Stimulated activated memory B cell treated with anti-CD40 and anti-IgM and Interleukin-4, amounts not matched to agents 10 μg/mL and 1 μg/mL and 100 μg/mL, for 72 hours (primary cell): ENCODE data around the gene ARHGAP18.

Experiments used
- ATAC-seq: fragments of 150-1000 bp; cut with Tn5 transposase; 2 replicates; pipeline ENCODE4 v1.10.0; 2021
- H3K27ac Mint-ChIP-seq: one replicate; pipeline ENCODE4 v1.8.0; 2022; ENCODE audit warnings: mild to moderate bottlenecking, mixed read lengths
- H3K27me3 Mint-ChIP-seq: one replicate; pipeline ENCODE4 v1.8.0; 2022; ENCODE audit warnings: mixed read lengths
- H3K36me3 Mint-ChIP-seq: one replicate; pipeline ENCODE4 v1.8.0; 2022; ENCODE audit warnings: mixed read lengths
- H3K4me1 Mint-ChIP-seq: one replicate; pipeline ENCODE4 v1.8.0; 2022; ENCODE audit warnings: mixed read lengths
- H3K4me3 Mint-ChIP-seq: one replicate; pipeline ENCODE4 v1.8.0; 2022; ENCODE audit warnings: mild to moderate bottlenecking, moderate library complexity, mixed read lengths
- H3K9me3 Mint-ChIP-seq: one replicate; pipeline ENCODE4 v1.8.0; 2022; ENCODE audit warnings: mixed read lengths

Gene ARHGAP18

DNA sequence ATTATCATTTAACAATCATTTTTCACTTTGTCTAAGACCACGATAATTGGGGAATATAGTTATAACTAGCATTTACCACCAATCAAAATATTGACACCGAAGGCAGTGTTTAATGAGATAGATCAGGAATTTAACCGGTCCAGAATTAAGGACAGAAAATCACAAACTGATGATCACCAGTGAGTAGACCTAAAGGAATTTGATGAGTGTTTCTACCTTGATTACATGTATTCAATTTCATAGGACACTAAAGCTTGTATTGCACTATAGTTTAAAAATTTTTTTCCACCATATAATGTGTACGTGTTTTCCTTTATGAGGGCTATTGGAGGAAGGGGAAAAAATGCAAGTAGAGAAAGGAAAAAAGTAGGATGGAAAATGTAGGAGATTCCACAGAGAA lies 22.6 kb upstream of the ARHGAP18 start:
- no peak for ATAC-seq
- Mint-ChIP-seq H3K4me3 (no peak overlapping the region), H3K36me3 (no peaks in the 10 kb centered on the region), H3K4me1 (no peaks in the 10 kb centered on the region), H3K27me3 (no peaks in the 10 kb centered on the region), H3K9me3 (no peaks in the 10 kb centered on the region), H3K27ac (no peak overlapping the region)

DNA sequence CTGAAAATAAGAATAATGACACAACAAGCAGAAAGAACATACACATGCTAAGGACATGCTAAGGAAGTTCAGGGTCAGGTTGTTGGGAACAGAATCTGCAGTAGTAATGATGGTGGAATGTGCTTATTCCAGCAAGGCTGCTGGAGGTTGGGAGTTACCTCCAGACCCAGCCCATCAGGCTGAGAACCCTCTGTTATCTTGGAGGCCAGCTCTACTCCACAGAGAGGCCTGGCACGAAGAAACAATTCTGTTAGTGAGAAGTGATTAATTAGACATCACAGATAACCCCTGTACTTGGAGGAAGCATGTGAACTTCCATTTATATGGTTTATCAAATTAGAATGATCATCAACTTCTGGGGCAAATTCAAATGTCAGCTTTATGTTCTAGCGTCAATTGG lies 22.1 kb upstream of the ARHGAP18 start:
- no peak for ATAC-seq
- Mint-ChIP-seq H3K9me3 (no peaks in the 10 kb centered on the region), H3K4me3 (no peak overlapping the region), H3K27ac (no peak overlapping the region), H3K27me3 (no peaks in the 10 kb centered on the region), H3K4me1 (no peaks in the 10 kb centered on the region), H3K36me3 (no peaks in the 10 kb centered on the region)

DNA sequence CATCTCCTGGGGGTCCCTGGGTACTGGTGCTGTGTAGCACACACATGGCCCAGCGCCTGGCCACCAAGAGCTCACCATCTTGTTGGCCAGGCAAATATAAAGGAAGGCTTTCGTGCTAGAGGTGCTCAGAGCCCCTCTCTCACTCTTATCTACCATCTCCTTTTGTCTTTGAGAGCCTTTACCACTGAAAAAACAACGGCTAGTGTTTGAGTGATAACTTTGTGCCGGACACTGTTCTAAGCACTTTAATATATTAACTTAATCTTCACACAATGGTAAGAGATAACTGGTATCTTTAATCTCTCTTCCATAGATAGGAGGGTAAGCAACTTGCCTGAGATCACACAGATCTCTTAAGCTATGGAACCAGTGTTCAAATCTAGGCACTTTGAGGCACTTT lies 21.5 kb upstream of the ARHGAP18 start:
- Mint-ChIP-seq H3K36me3 (no peaks in the 10 kb centered on the region), H3K9me3 (no peaks in the 10 kb centered on the region), H3K27me3 (no peaks in the 10 kb centered on the region), H3K4me3 (no peak overlapping the region), H3K27ac (peak overlapping the region; percentile 35), H3K4me1 (no peaks in the 10 kb centered on the region)
- ATAC-seq: no peak

DNA sequence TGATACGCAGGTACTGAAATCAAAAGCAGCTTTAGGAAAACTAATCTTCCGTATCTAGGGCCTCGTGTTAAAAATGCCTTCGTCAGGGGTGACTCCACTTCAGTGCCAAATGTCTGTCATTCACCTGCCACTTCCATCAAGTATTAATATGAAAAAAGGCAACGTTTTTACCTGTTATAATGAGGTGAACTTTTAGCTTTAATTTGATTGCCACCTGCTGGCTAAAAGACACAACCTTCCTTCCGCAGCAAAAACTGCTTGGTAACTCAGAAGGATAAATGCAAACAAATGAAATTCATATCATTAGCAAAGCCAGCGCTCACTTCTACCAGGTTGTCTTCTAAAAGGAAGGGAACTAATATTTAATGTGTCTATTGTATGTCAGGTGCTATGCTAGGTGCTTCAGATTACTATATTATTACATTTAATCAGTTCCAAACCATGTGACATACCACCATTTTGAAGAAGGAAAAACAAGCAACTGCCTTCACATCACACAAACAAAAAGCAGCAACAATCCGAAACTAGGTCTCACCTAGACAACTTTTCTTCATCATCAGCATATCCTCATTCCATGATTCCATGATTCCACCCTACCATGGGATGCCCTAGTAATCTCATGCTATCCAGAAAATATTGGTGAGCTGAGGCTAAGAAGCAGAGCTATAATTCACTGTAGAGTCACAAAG lies 20.6 kb upstream of the ARHGAP18 start:
- Mint-ChIP-seq H3K4me1 (no peaks in the 10 kb centered on the region), H3K4me3 (no peak overlapping the region), H3K9me3 (no peaks in the 10 kb centered on the region), H3K27ac (peak overlapping the region; percentile 35), H3K27me3 (no peaks in the 10 kb centered on the region), H3K36me3 (no peaks in the 10 kb centered on the region)
- ATAC-seq: no peak

DNA sequence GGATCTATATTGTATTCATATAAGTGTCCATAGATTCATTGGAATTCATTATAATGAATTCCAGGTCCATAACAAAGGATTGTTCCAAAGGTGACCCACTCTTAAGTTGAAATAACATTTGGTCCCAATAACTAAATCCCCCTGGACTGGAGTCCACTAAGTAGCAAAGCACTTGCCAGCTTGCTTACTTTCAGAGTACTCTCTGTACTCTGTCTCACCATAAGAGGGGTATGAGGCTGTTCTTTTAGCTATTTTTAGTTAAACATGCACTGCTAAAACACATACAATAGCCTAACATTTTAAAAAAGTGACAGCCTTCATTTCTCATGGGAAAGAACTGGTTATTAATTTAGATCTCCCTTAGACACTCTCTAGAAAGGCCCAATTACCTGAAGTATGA lies 16.7 kb upstream of the ARHGAP18 start:
- no peak overlapping the region for H3K27ac Mint-ChIP-seq
- no peaks in the 10 kb centered on the region for H3K36me3 Mint-ChIP-seq
- no peak overlapping the region for H3K4me3 Mint-ChIP-seq
- H3K4me1 Mint-ChIP-seq: no peaks in the 10 kb centered on the region
- H3K9me3 Mint-ChIP-seq: no peaks in the 10 kb centered on the region
- H3K27me3 Mint-ChIP-seq: no peaks in the 10 kb centered on the region
- no peak for ATAC-seq

DNA sequence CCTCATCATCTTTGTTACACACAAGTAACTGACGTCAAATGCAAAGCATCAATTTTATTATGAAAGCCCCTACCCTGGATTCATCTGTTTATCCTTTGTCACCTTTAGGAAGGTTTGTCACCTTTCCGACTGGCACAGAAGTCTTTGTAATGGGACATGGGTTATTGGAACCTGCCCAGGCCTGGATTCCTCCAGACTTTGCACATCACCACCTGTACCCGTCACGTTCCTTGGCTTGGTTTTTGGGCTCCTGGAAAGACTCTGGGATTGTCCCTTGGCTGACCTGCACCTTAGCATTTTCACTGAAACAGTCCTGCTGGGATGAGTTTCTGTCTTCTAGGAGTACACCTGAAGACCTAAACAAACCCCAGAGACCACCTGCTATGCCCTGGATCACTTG lies 15.4 kb upstream of the ARHGAP18 start:
- Mint-ChIP-seq H3K27ac (peak overlapping the region; percentile 41), H3K4me1 (no peaks in the 10 kb centered on the region), H3K27me3 (no peaks in the 10 kb centered on the region), H3K36me3 (no peaks in the 10 kb centered on the region), H3K9me3 (no peaks in the 10 kb centered on the region), H3K4me3 (no peak overlapping the region)
- ATAC-seq: no peak

DNA sequence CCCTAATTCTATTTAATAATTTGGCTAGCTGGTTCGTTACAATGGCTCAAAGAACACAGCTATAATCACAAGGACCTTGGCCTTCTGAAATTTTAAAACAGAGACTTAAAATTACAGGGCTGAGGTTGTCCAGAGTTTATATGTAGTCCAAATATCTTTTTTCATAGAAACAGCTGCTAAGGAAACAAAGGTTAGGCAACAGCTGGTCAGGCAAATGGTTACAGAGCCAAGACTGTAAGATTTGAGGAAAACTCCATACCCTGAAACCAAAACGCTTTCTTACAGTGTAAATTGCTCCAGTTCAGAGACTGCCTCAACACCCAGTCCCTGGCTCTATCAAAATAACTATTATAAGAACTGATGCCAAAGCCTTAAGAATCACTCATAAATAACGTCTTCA lies 9.7 kb upstream of the ARHGAP18 start:
- Mint-ChIP-seq H3K27ac (no peak overlapping the region), H3K9me3 (no peaks in the 10 kb centered on the region), H3K4me3 (no peak overlapping the region), H3K27me3 (no peaks in the 10 kb centered on the region), H3K4me1 (no peaks in the 10 kb centered on the region), H3K36me3 (no peaks in the 10 kb centered on the region)
- ATAC-seq: no peak

DNA sequence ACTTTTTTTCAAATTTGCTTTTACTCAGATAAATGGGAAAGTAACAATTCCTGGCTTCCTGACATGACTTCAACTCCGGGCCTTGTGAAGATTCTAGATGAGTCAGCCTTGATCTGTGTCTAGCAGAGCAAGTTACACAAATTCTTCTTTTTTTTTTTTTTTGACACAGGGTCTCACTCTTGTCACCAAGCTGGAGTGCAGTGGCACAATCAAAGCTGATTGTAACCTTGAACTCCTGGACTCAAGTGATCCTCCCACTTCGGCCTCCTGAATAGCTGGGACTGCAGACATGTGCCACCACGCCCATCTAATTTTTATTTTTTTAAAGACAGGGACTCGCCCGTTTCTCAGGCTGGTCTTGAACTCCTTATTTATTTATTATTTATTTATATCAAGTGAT lies 7.3 kb upstream of the ARHGAP18 start:
- ATAC-seq: no peak
- H3K36me3 Mint-ChIP-seq: no peaks in the 10 kb centered on the region
- no peaks in the 10 kb centered on the region for H3K27me3 Mint-ChIP-seq
- peaks cover 12% of the 10 kb centered on the region for H3K4me1 Mint-ChIP-seq
- no peak overlapping the region for H3K27ac Mint-ChIP-seq
- no peaks in the 10 kb centered on the region for H3K9me3 Mint-ChIP-seq
- H3K4me3 Mint-ChIP-seq: no peak overlapping the region

DNA sequence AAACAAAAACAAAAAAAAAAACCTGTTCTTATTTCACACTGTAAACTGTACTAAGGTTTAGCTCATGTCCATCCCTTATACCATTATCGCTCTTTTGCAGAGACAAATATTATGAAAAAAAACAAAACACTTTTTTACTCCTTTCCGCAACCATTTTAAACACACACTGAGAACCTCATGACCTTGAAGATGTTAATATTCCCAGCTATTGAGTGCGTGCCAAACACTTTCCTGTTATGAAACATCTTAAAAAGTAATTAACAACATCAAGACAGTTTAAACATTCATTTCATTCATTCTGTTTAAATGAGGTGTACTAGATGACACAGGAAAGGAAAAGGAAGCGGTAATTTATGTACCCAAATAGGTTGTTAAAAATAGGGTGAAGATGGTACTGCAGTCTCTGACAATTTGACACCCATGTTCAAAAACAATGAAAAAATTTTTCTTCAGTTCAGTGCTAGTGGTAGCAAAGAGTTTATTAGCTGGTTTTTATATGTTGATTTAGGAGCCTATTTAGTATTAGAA lies 3.9 kb upstream of the ARHGAP18 start:
- Mint-ChIP-seq H3K4me3 (no peak overlapping the region), H3K36me3 (no peaks in the 10 kb centered on the region), H3K4me1 (peaks cover 24% of the 10 kb centered on the region), H3K27ac (no peak overlapping the region), H3K27me3 (no peaks in the 10 kb centered on the region), H3K9me3 (no peaks in the 10 kb centered on the region)
- ATAC-seq: no peak

DNA sequence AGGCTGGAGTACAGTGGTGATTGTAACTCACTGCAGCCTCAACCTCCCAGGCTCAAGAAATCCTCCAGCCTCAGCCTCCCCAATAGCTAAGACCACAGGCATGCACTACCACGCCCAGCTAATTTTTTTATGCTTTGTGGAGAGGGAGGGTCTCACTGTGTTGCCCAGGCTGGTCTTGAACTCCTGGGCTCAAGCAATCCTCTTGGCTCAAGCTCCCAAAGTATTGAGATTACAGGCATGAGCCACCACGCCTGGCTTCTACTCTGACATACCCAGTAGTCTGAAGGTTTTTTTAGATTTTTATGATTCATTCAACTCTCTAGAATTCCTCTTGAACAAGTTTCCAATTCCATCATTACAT lies 1.3 kb upstream of the ARHGAP18 start:
- H3K4me3 Mint-ChIP-seq: no peak overlapping the region
- ATAC-seq: no peak
- no peak overlapping the region for H3K27ac Mint-ChIP-seq

DNA sequence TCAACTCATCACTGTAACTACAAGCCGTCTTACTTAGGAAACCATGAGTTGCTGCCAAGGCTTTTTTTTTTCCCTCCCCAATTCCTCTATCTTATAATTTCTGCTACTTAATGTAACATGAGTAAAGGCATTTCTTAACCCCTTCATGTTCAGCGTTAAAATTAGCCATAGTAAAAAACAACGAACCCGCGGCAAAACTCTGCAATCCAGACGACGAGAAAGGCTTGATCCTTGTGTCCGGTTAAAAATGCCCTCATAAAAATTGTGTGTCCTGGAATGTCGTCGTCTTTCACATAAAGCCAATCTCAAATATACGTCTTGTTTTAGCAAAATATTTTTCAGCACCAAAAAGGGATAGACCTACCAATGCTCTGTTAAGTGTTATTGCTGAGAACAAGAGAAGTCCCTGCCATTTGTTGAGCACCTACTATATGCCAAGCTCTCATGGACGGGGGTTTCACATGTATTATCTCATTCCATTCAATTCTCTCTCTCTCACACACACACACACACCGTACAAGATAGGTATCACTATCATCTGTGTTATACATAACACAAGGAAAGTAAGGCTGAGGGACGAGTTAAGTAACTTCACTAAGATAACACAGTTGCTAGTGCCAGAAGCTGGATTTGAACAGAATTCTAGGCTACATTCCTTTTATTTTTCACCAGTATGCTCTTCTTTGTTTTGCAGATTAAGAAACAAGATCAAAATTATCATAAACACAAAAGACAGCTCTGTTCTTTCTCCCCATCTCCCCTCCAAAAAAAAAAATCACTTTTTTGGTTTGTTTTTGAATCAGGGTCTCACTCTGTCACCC lies 683 bp upstream of the ARHGAP18 start:
- Mint-ChIP-seq H3K27ac (peak overlapping the region; percentile 82), H3K9me3 (no peaks in the 10 kb centered on the region), H3K4me1 (peaks cover 38% of the 10 kb centered on the region), H3K27me3 (no peaks in the 10 kb centered on the region), H3K36me3 (no peaks in the 10 kb centered on the region), H3K4me3 (peak overlapping the region; percentile 95)
- ATAC-seq: no peak

More for the DNA sequence above, 1.3 kb upstream of the ARHGAP18 start:
- Mint-ChIP-seq H3K9me3 (no peaks in the 10 kb centered on the region), H3K36me3 (no peaks in the 10 kb centered on the region), H3K4me1 (peaks cover 38% of the 10 kb centered on the region), H3K27me3 (no peaks in the 10 kb centered on the region)

DNA sequence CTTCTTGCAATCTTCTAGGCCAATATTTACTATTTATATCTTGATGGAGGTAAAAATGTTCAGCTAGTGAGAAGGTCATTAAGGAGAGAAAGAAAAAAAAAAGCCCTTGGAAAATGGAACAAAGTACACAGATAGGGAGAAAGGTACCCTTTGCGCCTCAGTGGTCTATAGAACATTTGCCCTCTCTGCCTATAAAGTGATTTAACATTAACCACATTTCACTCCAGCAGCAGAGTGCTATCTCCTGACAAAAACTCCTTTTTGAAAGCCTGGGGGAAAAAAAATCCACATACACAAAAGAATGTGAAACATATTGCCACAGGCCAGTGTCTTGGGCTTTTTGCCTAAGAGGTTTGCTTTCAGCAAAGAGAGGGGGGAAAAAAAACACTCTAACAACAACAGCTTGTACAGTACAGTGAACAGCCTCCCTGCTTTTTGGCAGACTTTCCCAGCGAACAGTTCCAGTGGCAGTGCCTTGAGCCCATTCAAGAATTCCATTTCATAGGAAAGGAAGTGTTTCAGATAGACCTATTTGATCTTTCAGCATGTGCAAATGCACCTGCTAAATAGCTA lies 695 bp downstream of the ARHGAP18 start:
- H3K27ac Mint-ChIP-seq: peak overlapping the region; percentile 82
- peaks cover 47% of the 10 kb centered on the region for H3K4me1 Mint-ChIP-seq
- no peaks in the 10 kb centered on the region for H3K36me3 Mint-ChIP-seq
- ATAC-seq: no peak
- H3K27me3 Mint-ChIP-seq: no peaks in the 10 kb centered on the region
- no peaks in the 10 kb centered on the region for H3K9me3 Mint-ChIP-seq
- H3K4me3 Mint-ChIP-seq: peak overlapping the region; percentile 95

DNA sequence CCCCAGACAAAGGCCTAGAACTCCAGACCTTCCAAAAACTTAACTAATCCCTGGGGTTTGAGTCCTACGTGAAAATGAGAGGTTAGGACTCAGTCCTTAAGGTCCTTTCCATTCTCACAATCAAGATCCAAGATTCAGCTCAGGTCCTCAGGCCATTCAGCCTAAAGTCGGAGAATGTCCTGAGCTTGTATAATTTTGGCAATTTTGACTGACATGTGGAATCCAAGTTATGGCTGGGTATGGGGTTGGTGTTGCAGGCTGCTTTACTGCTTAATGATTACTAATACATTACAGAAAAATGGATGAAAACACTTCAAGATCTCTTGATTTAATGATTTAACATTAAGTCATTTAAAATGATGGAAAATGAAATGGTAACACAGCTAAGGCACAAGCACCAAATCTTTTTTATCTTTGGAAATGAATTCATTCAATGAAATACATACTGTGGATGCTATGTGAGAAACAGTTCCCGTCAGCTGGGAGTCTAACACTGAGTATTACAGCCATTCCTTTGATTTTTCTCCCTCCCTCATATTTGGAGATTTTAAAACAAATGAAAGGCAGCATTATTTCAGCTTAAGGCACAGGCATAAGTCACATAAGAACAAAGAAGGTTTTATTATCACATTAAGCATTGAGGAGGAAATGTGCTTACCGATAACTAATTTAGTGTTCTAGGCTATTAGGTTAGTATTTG lies 1.3 kb downstream of the ARHGAP18 start:
- peak overlapping the region; percentile 82 for H3K27ac Mint-ChIP-seq

DNA sequence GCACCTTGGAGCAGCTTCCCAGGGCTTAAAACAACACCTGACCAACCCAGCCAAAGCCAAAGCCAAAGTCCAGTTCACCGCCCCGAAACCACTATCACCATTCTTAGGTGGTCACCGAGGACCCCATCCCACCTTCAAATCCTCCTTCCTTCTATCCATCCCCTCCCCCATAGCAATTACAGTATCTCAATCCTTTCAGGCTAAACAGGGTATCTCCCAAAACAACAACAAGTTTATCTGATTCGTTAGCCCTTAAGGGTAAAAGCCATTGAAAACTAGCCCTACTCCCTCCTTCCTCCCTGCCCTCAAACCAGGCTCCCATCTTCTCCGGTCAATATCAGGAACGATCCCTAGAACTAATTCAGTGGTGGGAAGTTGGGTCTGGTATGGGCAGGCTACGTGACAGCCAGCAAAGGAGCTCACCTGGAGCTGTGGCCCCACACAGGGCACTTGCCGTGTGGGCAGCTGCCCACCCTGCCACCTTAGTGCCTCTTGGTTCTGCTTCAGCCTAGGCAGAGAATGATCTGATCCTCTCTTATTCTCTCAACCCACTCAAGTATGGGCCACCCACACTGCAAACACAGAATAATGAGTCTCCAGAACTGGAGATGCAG lies 2.0 kb downstream of the ARHGAP18 start:
- peaks cover 38% of the 10 kb centered on the region for H3K4me1 Mint-ChIP-seq
- H3K4me3 Mint-ChIP-seq: no peak overlapping the region
- no peaks in the 10 kb centered on the region for H3K9me3 Mint-ChIP-seq
- H3K27ac Mint-ChIP-seq: no peak overlapping the region
- ATAC-seq: no peak
- H3K36me3 Mint-ChIP-seq: no peaks in the 10 kb centered on the region
- H3K27me3 Mint-ChIP-seq: no peaks in the 10 kb centered on the region

More for the DNA sequence above, 1.3 kb downstream of the ARHGAP18 start:
- ATAC-seq: no peak
- no peaks in the 10 kb centered on the region for H3K36me3 Mint-ChIP-seq
- peak overlapping the region; percentile 95 for H3K4me3 Mint-ChIP-seq
- H3K4me1 Mint-ChIP-seq: peaks cover 40% of the 10 kb centered on the region
- no peaks in the 10 kb centered on the region for H3K27me3 Mint-ChIP-seq
- H3K9me3 Mint-ChIP-seq: no peaks in the 10 kb centered on the region

DNA sequence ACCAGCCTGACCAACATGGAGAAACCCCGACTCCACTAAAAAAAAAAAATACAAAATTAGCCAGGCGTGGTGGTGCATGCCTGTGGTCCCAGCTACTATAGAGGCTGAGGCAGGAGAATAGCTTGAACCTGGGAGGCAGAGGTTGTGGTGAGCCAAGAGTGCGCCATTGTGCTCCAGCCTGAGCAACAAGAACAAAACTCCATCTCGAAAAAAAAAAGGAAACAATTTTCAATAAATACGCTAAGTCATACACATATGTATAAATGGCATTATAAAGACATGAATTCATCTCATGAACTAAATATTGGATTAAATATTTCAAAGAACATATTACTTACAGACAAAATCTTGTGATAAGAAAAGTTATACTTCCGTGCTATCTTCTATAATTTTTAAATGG lies 2.9 kb downstream of the ARHGAP18 start:
- peaks cover 10% of the 10 kb centered on the region for H3K36me3 Mint-ChIP-seq
- H3K27ac Mint-ChIP-seq: no peak overlapping the region
- ATAC-seq: no peak
- peaks cover 35% of the 10 kb centered on the region for H3K4me1 Mint-ChIP-seq
- H3K9me3 Mint-ChIP-seq: no peaks in the 10 kb centered on the region
- no peaks in the 10 kb centered on the region for H3K27me3 Mint-ChIP-seq
- no peak overlapping the region for H3K4me3 Mint-ChIP-seq
